ENCODE data around the gene NUMA1.

NUMA1 gene

GRCh38 chr11:72102162-72102561 lies 21.8 kb upstream of the NUMA1 start:
- H3K4me3 ChIP-seq (ENCODE audit: low read length), result peak overlapping the region; percentile 99
- TF ChIP-seq CTCF (IDR thresholded peaks at IDR 0.05; ENCODE audit: insufficient read depth, low read depth, low read length, missing control alignments), result no peak
- DNase-seq (ENCODE audit: low read depth), result no peak

- DNase-seq (ENCODE audit: low read depth), result no peak
- H3K4me3 ChIP-seq (ENCODE audit: low read length), result no peak overlapping the region
- no peak for TF ChIP-seq CTCF (IDR thresholded peaks at IDR 0.05; ENCODE audit: insufficient read depth, low read depth, low read length, missing control alignments)
Observed at GRCh38 chr11:72100462-72100861, 20.1 kb upstream of the NUMA1 start.

- no peak for TF ChIP-seq CTCF (IDR thresholded peaks at IDR 0.05; ENCODE audit: insufficient read depth, low read depth, low read length, missing control alignments)
- DNase-seq (ENCODE audit: low read depth), result no peak
- no peak overlapping the region for H3K4me3 ChIP-seq (ENCODE audit: low read length)
Observed at GRCh38 chr11:72100009-72100408, 19.7 kb upstream of the NUMA1 start.

- no peak for DNase-seq (ENCODE audit: low read depth)
- no peak for TF ChIP-seq CTCF (IDR thresholded peaks at IDR 0.05; ENCODE audit: insufficient read depth, low read depth, low read length, missing control alignments)
- no peak overlapping the region for H3K4me3 ChIP-seq (ENCODE audit: low read length)
Observed at GRCh38 chr11:72098741-72099140, 18.4 kb upstream of the NUMA1 start.

- peak; percentile 89 for TF ChIP-seq CTCF (IDR thresholded peaks at IDR 0.05; ENCODE audit: insufficient read depth, low read depth, low read length, missing control alignments)
- no peak overlapping the region for H3K4me3 ChIP-seq (ENCODE audit: low read length)
- DNase-seq (ENCODE audit: low read depth), result peak; percentile 62
Observed at GRCh38 chr11:72091292-72091691, 10.9 kb upstream of the NUMA1 start.

GRCh38 chr11:72088076-72088808 lies 7.9 kb upstream of the NUMA1 start:
- TF ChIP-seq CTCF (IDR thresholded peaks at IDR 0.05; ENCODE audit: insufficient read depth, low read depth, low read length, missing control alignments), result no peak
- DNase-seq (ENCODE audit: low read depth), result no peak
- no peak overlapping the region for H3K4me3 ChIP-seq (ENCODE audit: low read length)

Data from epithelial cell of esophagus (primary cell).